Measurements from ENCODE around the gene HBS1L. TPM values are rescaled to one million over a fixed set of nuclear protein-coding genes. Genes with fewer than 3 reads are reported as not detected.

Gene HBS1L
- total and polyA plus RNA-seq, 2 of the 4 experiments (the other 2 are of a cell fraction): 45.1 to 120 TPM

DNA sequence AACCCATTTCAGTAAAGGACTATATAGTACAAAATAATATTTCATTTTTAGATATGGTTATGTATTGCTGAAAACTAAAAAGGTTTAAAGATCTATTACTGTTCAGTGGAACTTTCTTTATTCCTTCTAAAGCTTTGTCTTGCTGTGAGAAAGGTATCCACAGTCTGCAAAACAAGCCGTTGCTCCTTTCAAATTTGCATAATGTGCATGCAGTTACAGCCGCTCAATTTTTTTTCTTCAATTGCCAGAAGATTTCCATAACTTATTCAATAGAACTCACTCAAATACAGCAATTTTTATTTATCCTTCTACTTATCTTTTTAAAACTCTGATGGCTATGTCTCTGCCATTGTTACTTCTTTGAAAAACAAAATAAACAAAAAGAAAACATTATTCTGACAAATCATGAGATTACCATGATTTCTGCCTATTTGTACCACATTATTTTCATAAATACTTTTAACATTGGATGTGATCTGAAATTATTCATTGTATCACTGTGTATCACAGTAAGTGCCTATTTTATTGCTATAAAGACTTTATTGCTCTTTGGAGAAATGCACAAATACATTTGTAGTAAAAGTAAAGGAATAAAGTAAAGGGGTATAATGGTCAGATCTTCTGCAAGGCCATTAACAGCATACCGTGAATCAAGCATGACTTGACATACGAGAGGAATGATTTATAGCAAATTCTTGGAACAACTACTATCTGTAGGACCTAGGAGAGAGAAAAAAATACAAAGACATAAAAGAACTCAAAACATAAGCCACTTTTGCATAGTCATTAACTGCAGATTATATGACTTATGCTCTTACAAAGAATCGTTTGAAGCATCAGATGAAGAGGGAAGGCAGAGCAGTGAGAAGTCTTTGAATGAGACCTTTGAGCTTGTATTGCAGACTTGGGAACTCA lies 29.6 kb upstream of the HBS1L start:
- intact Hi-C loops (cut with micrococcal nuclease): no loop called here
- CTCF ChIA-PET: no interaction called here
- DNase-seq: no peak

More for the DNA sequence above, 29.6 kb upstream of the HBS1L start:
- no peaks in the 10 kb centered on the region for H3K4me1 ChIP-seq (ENCODE audit: control insufficient read depth, insufficient read depth, low read length)
- no peak overlapping the region for H2AK9ac ChIP-seq (replicated peaks; ENCODE audit: low read depth, low read length, poor library complexity)
- TF ChIP-seq NFE2L2 (IDR thresholded peaks at IDR 0.05; ENCODE audit: low read depth, low read length) (no peak), MAZ (IDR thresholded peaks at IDR 0.05; ENCODE audit: borderline replicate concordance, low read depth, low read length) (no peak), RAD21 (IDR thresholded peaks at IDR 0.05; ENCODE audit: low read length) (no peak), FOS (IDR thresholded peaks at IDR 0.05; ENCODE audit: low read depth, low read length) (no peak), BHLHE40 (IDR thresholded peaks at IDR 0.05; ENCODE audit: low read depth, low read length) (no peak), MXI1 (IDR thresholded peaks at IDR 0.05; ENCODE audit: borderline replicate concordance, low read depth, low read length) (no peak), RCOR1 (IDR thresholded peaks at IDR 0.05; ENCODE audit: insufficient replicate concordance, low read length) (no peak), CHD1 (IDR thresholded peaks at IDR 0.05; ENCODE audit: low read depth, low read length) (no peak), MAFK (IDR thresholded peaks at IDR 0.05; ENCODE audit: low read depth, low read length) (no peak), CEBPB (IDR thresholded peaks at IDR 0.05; ENCODE audit: low read depth, low read length) (no peak), POLR2A (IDR thresholded peaks at IDR 0.05; ENCODE audit: low read depth, low read length) (no peak)
- TF ChIP-seq, protein P1, sequence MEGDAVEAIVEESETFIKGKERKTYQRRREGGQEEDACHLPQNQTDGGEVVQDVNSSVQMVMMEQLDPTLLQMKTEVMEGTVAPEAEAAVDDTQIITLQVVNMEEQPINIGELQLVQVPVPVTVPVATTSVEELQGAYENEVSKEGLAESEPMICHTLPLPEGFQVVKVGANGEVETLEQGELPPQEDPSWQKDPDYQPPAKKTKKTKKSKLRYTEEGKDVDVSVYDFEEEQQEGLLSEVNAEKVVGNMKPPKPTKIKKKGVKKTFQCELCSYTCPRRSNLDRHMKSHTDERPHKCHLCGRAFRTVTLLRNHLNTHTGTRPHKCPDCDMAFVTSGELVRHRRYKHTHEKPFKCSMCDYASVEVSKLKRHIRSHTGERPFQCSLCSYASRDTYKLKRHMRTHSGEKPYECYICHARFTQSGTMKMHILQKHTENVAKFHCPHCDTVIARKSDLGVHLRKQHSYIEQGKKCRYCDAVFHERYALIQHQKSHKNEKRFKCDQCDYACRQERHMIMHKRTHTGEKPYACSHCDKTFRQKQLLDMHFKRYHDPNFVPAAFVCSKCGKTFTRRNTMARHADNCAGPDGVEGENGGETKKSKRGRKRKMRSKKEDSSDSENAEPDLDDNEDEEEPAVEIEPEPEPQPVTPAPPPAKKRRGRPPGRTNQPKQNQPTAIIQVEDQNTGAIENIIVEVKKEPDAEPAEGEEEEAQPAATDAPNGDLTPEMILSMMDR (conservative IDR thresholded peaks at IDR 0.05; ENCODE audit: low read depth, low read length): no peak
- no peak overlapping the region for H4K8ac ChIP-seq (ENCODE audit: low read depth in 2 of 2, low read length in 2 of 2)
- H3K79me1 ChIP-seq (ENCODE audit: low read depth in 1 of 2, low read length in 2 of 2): no peaks in the 10 kb centered on the region
- no peak overlapping the region for H3K56ac ChIP-seq (ENCODE audit: extremely low read depth, insufficient read depth, low read length)
- H2BK20ac ChIP-seq (ENCODE audit: low read depth, low read length): no peak overlapping the region
- no peak overlapping the region for H3K4ac ChIP-seq (ENCODE audit: low read depth, low read length)
- no peak overlapping the region for H4K91ac ChIP-seq (ENCODE audit: insufficient read depth, low read depth, low read length)
- H3K4me2 ChIP-seq (ENCODE audit: low read depth, low read length): no peak overlapping the region
- dilution Hi-C loops (cut with HindIII; ENCODE audit: low sequenced_read_pairs, unreplicated experiment) (no loop called here), in situ Hi-C loops (cut with MboI; ENCODE audit: low sequenced_read_pairs) (no loop called here)
- H3K9me1 ChIP-seq (ENCODE audit: insufficient read depth, low read length): 0 out of 2 replicates have a peak, but pooled peaks cover 3% of the 10 kb centered on the region
- no peak overlapping the region for H3K9ac ChIP-seq (ENCODE audit: low read depth, low read length)
- H3K27ac ChIP-seq (ENCODE audit: insufficient read depth, low read length): no peak overlapping the region
- no peaks in the 10 kb centered on the region for H3K36me3 ChIP-seq (ENCODE audit: control insufficient read depth, insufficient read depth, low read length)
- no peak overlapping the region for H3K14ac ChIP-seq (replicated peaks; ENCODE audit: low read depth, low read length)
- H3K18ac ChIP-seq (ENCODE audit: low read depth, low read length): no peak overlapping the region
- peaks cover 2% of the 10 kb centered on the region; the same call in 1 of the 2 replicates for H3K27me3 ChIP-seq (ENCODE audit: control insufficient read depth, insufficient read depth, low read length)
- no peak overlapping the region for H3K4me3 ChIP-seq (ENCODE audit: insufficient read depth, low read depth, low read length)
- no peak for ATAC-seq (ENCODE audit: low read depth)
- POLR2A ChIA-PET (ENCODE audit: unreplicated experiment): no interaction called here
- H2BK120ac ChIP-seq (ENCODE audit: low read depth, low read length): no peak overlapping the region
- no peak overlapping the region for H2BK15ac ChIP-seq (ENCODE audit: low read depth, low read length)
- H2BK5ac ChIP-seq (ENCODE audit: low read depth, low read length, poor library complexity, severe bottlenecking): no peak overlapping the region
- H4K5ac ChIP-seq (ENCODE audit: low read depth, low read length): no peak overlapping the region
- H3K9me3 ChIP-seq (ENCODE audit: control insufficient read depth, insufficient read depth, low read length): 0 out of 2 replicates have a peak, but pooled peaks cover 2% of the 10 kb centered on the region
- no peak overlapping the region for H2AK5ac ChIP-seq (ENCODE audit: low read depth, low read length)
- no peak overlapping the region for H3K23ac ChIP-seq (ENCODE audit: low read depth, low read length)
- no TSS peak for BruUV-seq (replicated peaks)
- no peaks in the 10 kb centered on the region for H4K20me1 ChIP-seq (ENCODE audit: insufficient read depth, low read length)
- no peak overlapping the region for H2AFZ ChIP-seq (replicated peaks; ENCODE audit: low read length, poor library complexity)
- WGBS, 2 experiments (ENCODE audit: extremely low coverage in 2 of 2, insufficient read length in 1 of 2): 8% methylated on average over 2 of the region's 5 CpGs; no CpG with 5 or more reads in 1 of the 2 experiments

Measured in IMR-90 (cell line).